Cerebellar nuclear complex (tissue), 1 donor: ENCODE measurements around the gene RPTOR.
"Not testable (repeated sequence)": the region's sequence is repeated elsewhere in the genome, so short reads cannot be mapped to it uniquely, and the experiment has no call there.

Experiments used
- DNase-seq, 2 experiments: peaks; one replicate each; lab custom pipeline; 2025; lab: John Stamatoyannopoulos, UW

Gene RPTOR

GRCh38 chr17:80694992-80695912, 150.6 kb downstream of the RPTOR start:
- DNase-seq: no peak

GRCh38 chr17:80695979-80696378, 151.3 kb downstream of the RPTOR start:
- DNase-seq: peak in 1 of 2 experiments; percentile 85

- no peak for DNase-seq
Measured at GRCh38 chr17:80696456-80696855, 151.8 kb downstream of the RPTOR start.

- DNase-seq: no peak
Measured at GRCh38 chr17:80696964-80697363, 152.3 kb downstream of the RPTOR start.

GRCh38 chr17:80698297-80698696, 153.7 kb downstream of the RPTOR start:
- DNase-seq: no peak

GRCh38 chr17:80699205-80699604, 154.6 kb downstream of the RPTOR start:
- DNase-seq: not testable (repeated sequence)

- no peak for DNase-seq
Measured at GRCh38 chr17:80701730-80702129, 157.1 kb downstream of the RPTOR start.

- DNase-seq: no peak
Measured at GRCh38 chr17:80702315-80703141, 157.9 kb downstream of the RPTOR start.

GRCh38 chr17:80703142-80703478, 158.5 kb downstream of the RPTOR start:
- no peak for DNase-seq

GRCh38 chr17:80704381-80704819, 159.8 kb downstream of the RPTOR start:
- DNase-seq: no peak

GRCh38 chr17:80704894-80705293, 160.3 kb downstream of the RPTOR start:
- no peak for DNase-seq

- DNase-seq: no peak
Measured at GRCh38 chr17:80705988-80706387, 161.3 kb downstream of the RPTOR start.

- DNase-seq: no peak
Measured at GRCh38 chr17:80706463-80706867, 161.8 kb downstream of the RPTOR start.

GRCh38 chr17:80708480-80708879, 163.8 kb downstream of the RPTOR start:
- no peak for DNase-seq

- DNase-seq: no peak
Measured at GRCh38 chr17:80709090-80709695, 164.6 kb downstream of the RPTOR start.

GRCh38 chr17:80710714-80711302, 166.2 kb downstream of the RPTOR start:
- DNase-seq: no peak

GRCh38 chr17:80712089-80712488, 167.5 kb downstream of the RPTOR start:
- no peak for DNase-seq

- no peak for DNase-seq
Measured at GRCh38 chr17:80712606-80713005, 168.0 kb downstream of the RPTOR start.

- no peak for DNase-seq
Measured at GRCh38 chr17:80716986-80717719, 172.5 kb downstream of the RPTOR start.

- no peak for DNase-seq
Measured at GRCh38 chr17:80717720-80718083, 173.1 kb downstream of the RPTOR start.

- DNase-seq: no peak
Measured at GRCh38 chr17:80718428-80718827, 173.8 kb downstream of the RPTOR start.
